Suprapubic skin (tissue), 4 donors: ENCODE results near the gene PORCN.

ENCODE experiments used
- EP300 ChIP-seq: sonication (generic); formaldehyde crosslinking; IDR thresholded peaks from one replicate; pipeline ENCODE4 v1.6.1; 2017; ENCODE audit warnings: antibody characterized with exemption
- POLR2A ChIP-seq, 2 donors: fragments of 450-650 bp; IDR thresholded peaks; one replicate each; pipeline ENCODE4 v1.6.1; 2017; ENCODE audit warnings: antibody characterized with exemption in 2 of 2, mild to moderate bottlenecking in 2 of 2, moderate library complexity in 2 of 2
- POLR2AphosphoS5 ChIP-seq, 3 donors: sonication (generic); formaldehyde crosslinking; IDR thresholded peaks; one replicate each; pipeline ENCODE4 v1.6.1; 2017; ENCODE audit warnings: antibody characterized with exemption in 3 of 3
- TF ChIP-seq, protein P1 (sequence below), 2 donors: fragments of 200-600 bp in 1 of 2; fragments of 450-650 bp in 1 of 2; sonication (generic) in 1 of 2; IDR thresholded peaks; one replicate each; pipeline ENCODE4 v1.5.1; 2016 to 2019; ENCODE audit warnings: antibody characterized with exemption in 2 of 2, mild to moderate bottlenecking in 1 of 2, moderate library complexity in 1 of 2

DNA sequence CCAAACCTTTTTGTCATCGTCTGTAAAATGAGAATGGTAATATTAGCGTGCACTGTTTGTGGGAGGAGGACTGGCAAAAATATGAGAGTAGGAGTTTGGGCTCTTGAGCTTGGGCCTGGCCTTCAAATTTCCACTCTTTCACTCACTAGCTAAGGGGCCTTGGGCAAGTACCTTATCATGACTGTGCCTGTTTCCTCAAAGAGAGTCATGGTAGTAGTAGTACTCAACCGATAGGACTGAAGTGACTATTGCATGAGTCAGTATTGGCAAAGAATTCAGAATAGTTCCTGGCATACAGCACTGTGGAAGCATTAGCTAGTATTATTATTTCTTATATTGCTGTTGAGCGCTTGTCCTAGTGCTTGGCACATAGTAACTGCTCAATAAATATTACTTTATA is 49.5 kb downstream of the PORCN start:
- TF ChIP-seq EP300 (no peak), POLR2A (IDR thresholded peaks at IDR 0.05) (no peak), POLR2AphosphoS5 (IDR thresholded peaks at IDR 0.05) (no peak)
- TF ChIP-seq, protein P1, sequence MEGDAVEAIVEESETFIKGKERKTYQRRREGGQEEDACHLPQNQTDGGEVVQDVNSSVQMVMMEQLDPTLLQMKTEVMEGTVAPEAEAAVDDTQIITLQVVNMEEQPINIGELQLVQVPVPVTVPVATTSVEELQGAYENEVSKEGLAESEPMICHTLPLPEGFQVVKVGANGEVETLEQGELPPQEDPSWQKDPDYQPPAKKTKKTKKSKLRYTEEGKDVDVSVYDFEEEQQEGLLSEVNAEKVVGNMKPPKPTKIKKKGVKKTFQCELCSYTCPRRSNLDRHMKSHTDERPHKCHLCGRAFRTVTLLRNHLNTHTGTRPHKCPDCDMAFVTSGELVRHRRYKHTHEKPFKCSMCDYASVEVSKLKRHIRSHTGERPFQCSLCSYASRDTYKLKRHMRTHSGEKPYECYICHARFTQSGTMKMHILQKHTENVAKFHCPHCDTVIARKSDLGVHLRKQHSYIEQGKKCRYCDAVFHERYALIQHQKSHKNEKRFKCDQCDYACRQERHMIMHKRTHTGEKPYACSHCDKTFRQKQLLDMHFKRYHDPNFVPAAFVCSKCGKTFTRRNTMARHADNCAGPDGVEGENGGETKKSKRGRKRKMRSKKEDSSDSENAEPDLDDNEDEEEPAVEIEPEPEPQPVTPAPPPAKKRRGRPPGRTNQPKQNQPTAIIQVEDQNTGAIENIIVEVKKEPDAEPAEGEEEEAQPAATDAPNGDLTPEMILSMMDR (IDR thresholded peaks at IDR 0.05): no peak
